ENCODE results near the gene DEPP1.

GRCh38 chr10:44974628-44975430 lies 3.8 kb downstream of the DEPP1 start:
- TF ChIP-seq RAD21 (IDR thresholded peaks at IDR 0.05; ENCODE audit: insufficient read depth, low read depth, low read length) (peak; percentile 79), ZZZ3 (IDR thresholded peaks at IDR 0.05; ENCODE audit: control insufficient read depth, insufficient read length, low read depth) (no peak), ELK1 (IDR thresholded peaks at IDR 0.05; ENCODE audit: low read depth, low read length) (no peak; the same call in 1 of the 2 replicates), POLR2AphosphoS5 (IDR thresholded peaks at IDR 0.05; ENCODE audit: low read length) (no peak), EP300 (IDR thresholded peaks at IDR 0.05; ENCODE audit: borderline replicate concordance in 1 of 2, control insufficient read depth in 1 of 2, low read depth in 2 of 2, low read length in 2 of 2) (0 out of 4 replicates have a peak, but pooled peaks of 1 of the 2 experiments have one; percentile 23), BRCA1 (IDR thresholded peaks at IDR 0.05; ENCODE audit: low read depth, low read length) (0 out of 2 replicates have a peak, but pooled peaks have one; percentile 15), POLR2A (IDR thresholded peaks at IDR 0.05; ENCODE audit: low read depth, low read length) (peak; percentile 46), CTCF (IDR thresholded peaks at IDR 0.05 in 2 of 3, conservative IDR thresholded peaks at IDR 0.05 in 1 of 3; ENCODE audit: control insufficient read depth in 2 of 3, extremely low read depth in 1 of 3, insufficient read depth in 1 of 3, low read depth in 3 of 3, low read length in 3 of 3) (peak; percentile 78 to 95 (median 94); a peak in 5 of 6 replicates)
